ENCODE measurements around the gene MYOF.

- TF ChIP-seq CTCF (IDR thresholded peaks at IDR 0.05), result no peak
- no peak for TF ChIP-seq TCF7L2 (IDR thresholded peaks at IDR 0.05; ENCODE audit: low read depth, low read length)
- no peak for TF ChIP-seq SIN3A (IDR thresholded peaks at IDR 0.05; ENCODE audit: borderline replicate concordance, insufficient read depth, low read depth, low read length)
Observed at GRCh38 chr10:93410697-93411348, 71.3 kb downstream of the MYOF start.
